Gastrocnemius medialis (tissue), 4 donors: ENCODE data around the gene EMCN. TPM values are rescaled to one million over a fixed set of nuclear protein-coding genes. Genes with fewer than 3 reads are reported as not detected.

ENCODE experiments used
- ATAC-seq, 2 donors: fragments of 150-250 bp; one replicate each; pipeline ENCODE4 v1.9.1; 2016
- DNase-seq, 2 donors: peaks; one replicate each; pipeline ENCODE4 v3.0.0-alpha.2; 2019
- H3K27ac ChIP-seq, 4 donors: fragments of 200-600 bp; sonication (generic); 1 replicate in 1 of 4; 2 replicates in 3 of 4; pipeline ENCODE4 v1.5.1; 2016 to 2018; ENCODE audit warnings: mild to moderate bottlenecking in 2 of 4, moderate library complexity in 1 of 4
- H3K27me3 ChIP-seq, 3 donors: fragments of 200-600 bp; sonication (generic) in 2 of 3; 1 replicate in 1 of 3; 2 replicates in 2 of 3; pipeline versions ENCODE4 v1.5.1 to v1.6.0; 2016 to 2019; ENCODE audit warnings: mild to moderate bottlenecking in 1 of 3, moderate library complexity in 1 of 3
- H3K36me3 ChIP-seq, 2 donors: fragments of 200-600 bp; sonication (generic) in 1 of 2; one replicate each; pipeline ENCODE4 v1.5.1; 2017 to 2018
- H3K4me1 ChIP-seq, 2 donors: fragments of 200-600 bp; sonication (generic) in 1 of 2; one replicate each; pipeline ENCODE4 v1.5.1; 2016 to 2017; ENCODE audit warnings: mild to moderate bottlenecking in 2 of 2
- H3K4me3 ChIP-seq, 4 donors: fragments of 200-600 bp; sonication (generic) in 3 of 4; 1 replicate in 1 of 4; 2 replicates in 3 of 4; pipeline ENCODE4 v1.5.1; 2016 to 2019; ENCODE audit warnings: mild to moderate bottlenecking in 2 of 4
- H3K9me3 ChIP-seq, 3 donors: fragments of 200-600 bp; sonication (generic) in 2 of 3; 1 replicate in 1 of 3; 2 replicates in 2 of 3; pipeline ENCODE4 v1.5.1; 2016 to 2019
- CTCF ChIP-seq, 5 experiments: fragments of 450-650 bp in 3 of 5; fragments of 200-600 bp in 2 of 5; sonication (generic) in 2 of 5; IDR thresholded peaks in 4 of 5; conservative IDR thresholded peaks in 1 of 5; 1 replicate in 4 of 5; 2 replicates in 1 of 5; pipeline ENCODE4 v1.5.1; 2016 to 2019; ENCODE audit warnings: antibody characterized with exemption in 5 of 5, mild to moderate bottlenecking in 3 of 5, moderate library complexity in 3 of 5
- POLR2A ChIP-seq, 2 donors: fragments of 450-650 bp; IDR thresholded peaks; one replicate each; pipeline ENCODE4 v1.6.1; 2017; ENCODE audit warnings: antibody characterized with exemption in 2 of 2, mild to moderate bottlenecking in 2 of 2, moderate library complexity in 2 of 2
- in situ Hi-C, 4 donors: fragments of 200-750 bp; cut with MboI; loops; one replicate each; pipeline versions ENCODE4 v1.15.0 to v1.8.0; 2017; ENCODE audit warnings: low sequenced_read_pairs in 4 of 4
- intact Hi-C: fragments of 100-400 bp; cut with DNase I; formaldehyde crosslinking; loops from one replicate; pipeline ENCODE4 v1.15.1; 2023; ENCODE audit warnings: low total_unique reads
- total RNA-seq, 4 donors: library from RNA; depleted of rRNA; stranded (reverse); fragments of >200 nt; gene quantifications; one replicate each; pipeline versions ENCODE4 v1.1.0 to v1.2.3, GENCODE V29; 2016

The EMCN gene
- total RNA-seq, 4 donors from 2014 or later = 10.8 to 27.5 (median 12.2) TPM

GRCh38 chr4:100492129-100492528 lies 25.7 kb downstream of the EMCN start:
- TF ChIP-seq CTCF (IDR thresholded peaks at IDR 0.05 in 4 of 5, conservative IDR thresholded peaks at IDR 0.05 in 1 of 5) = no peak
- no peak for TF ChIP-seq POLR2A (IDR thresholded peaks at IDR 0.05)
- no peaks in the 10 kb centered on the region for H3K36me3 ChIP-seq
- H3K27me3 ChIP-seq = no peaks in the 10 kb centered on the region
- H3K27ac ChIP-seq = no peak overlapping the region
- in situ Hi-C loops = no loop called here
- no peaks in the 10 kb centered on the region for H3K9me3 ChIP-seq
- ATAC-seq = no peak
- no peaks in the 10 kb centered on the region for H3K4me1 ChIP-seq
- no peak overlapping the region for H3K4me3 ChIP-seq
- intact Hi-C loops = no loop called here
- DNase-seq = no peak

GRCh38 chr4:100489305-100489704 lies 28.5 kb downstream of the EMCN start:
- Histone ChIP-seq H3K36me3 (no peaks in the 10 kb centered on the region), H3K4me1 (no peaks in the 10 kb centered on the region), H3K9me3 (no peaks in the 10 kb centered on the region), H3K4me3 (no peak overlapping the region), H3K27me3 (no peaks in the 10 kb centered on the region), H3K27ac (no peak overlapping the region)
- ATAC-seq = no peak
- intact Hi-C loops = no loop called here
- TF ChIP-seq POLR2A (IDR thresholded peaks at IDR 0.05) = no peak
- TF ChIP-seq CTCF (IDR thresholded peaks at IDR 0.05 in 4 of 5, conservative IDR thresholded peaks at IDR 0.05 in 1 of 5) = no peak
- in situ Hi-C loops = no loop called here
- no peak for DNase-seq

GRCh38 chr4:100486496-100486895 lies 31.3 kb downstream of the EMCN start:
- no peak overlapping the region for H3K4me3 ChIP-seq

GRCh38 chr4:100483796-100484195 lies 34.0 kb downstream of the EMCN start:
- no peaks in the 10 kb centered on the region for H3K9me3 ChIP-seq
- no peaks in the 10 kb centered on the region for H3K36me3 ChIP-seq
- DNase-seq = no peak
- H3K4me3 ChIP-seq = no peak overlapping the region
- H3K27ac ChIP-seq = no peak overlapping the region
- no peak for TF ChIP-seq CTCF (IDR thresholded peaks at IDR 0.05 in 4 of 5, conservative IDR thresholded peaks at IDR 0.05 in 1 of 5)
- no peak for TF ChIP-seq POLR2A (IDR thresholded peaks at IDR 0.05)
- no peaks in the 10 kb centered on the region for H3K27me3 ChIP-seq
- in situ Hi-C loops (no loop called here), intact Hi-C loops (no loop called here)
- ATAC-seq = no peak
- no peaks in the 10 kb centered on the region for H3K4me1 ChIP-seq

More at GRCh38 chr4:100486496-100486895, 31.3 kb downstream of the EMCN start:
- DNase-seq (no peak), ATAC-seq (no peak)
- H3K27ac ChIP-seq = no peak overlapping the region
- TF ChIP-seq CTCF (IDR thresholded peaks at IDR 0.05 in 4 of 5, conservative IDR thresholded peaks at IDR 0.05 in 1 of 5) (no peak), POLR2A (IDR thresholded peaks at IDR 0.05) (no peak)
- H3K9me3 ChIP-seq = no peaks in the 10 kb centered on the region
- no peaks in the 10 kb centered on the region for H3K4me1 ChIP-seq
- H3K36me3 ChIP-seq = no peaks in the 10 kb centered on the region
- intact Hi-C loops = no loop called here
- no peaks in the 10 kb centered on the region for H3K27me3 ChIP-seq
- in situ Hi-C loops = no loop called here

GRCh38 chr4:100479971-100480370 lies 37.9 kb downstream of the EMCN start:
- Histone ChIP-seq H3K9me3 (no peaks in the 10 kb centered on the region), H3K27me3 (no peaks in the 10 kb centered on the region), H3K36me3 (no peaks in the 10 kb centered on the region), H3K4me1 (no peaks in the 10 kb centered on the region), H3K4me3 (no peak overlapping the region), H3K27ac (no peak overlapping the region)
- DNase-seq = no peak
- in situ Hi-C loops = no loop called here
- intact Hi-C loops = no loop called here
- no peak for TF ChIP-seq POLR2A (IDR thresholded peaks at IDR 0.05)
- no peak for TF ChIP-seq CTCF (IDR thresholded peaks at IDR 0.05 in 4 of 5, conservative IDR thresholded peaks at IDR 0.05 in 1 of 5)
- no peak for ATAC-seq
